Mucosa of descending colon (tissue), 3 donors: ENCODE results near the gene ZC3H14. TPM values are rescaled to one million over a fixed set of nuclear protein-coding genes. Genes with fewer than 3 reads are reported as not detected.

Experiments
- ATAC-seq: fragments of 200-7000 bp; cut with Tn5 transposase; one replicate; pipeline ENCODE4 v1.9.1; 2020; ENCODE audit warnings: mild to moderate bottlenecking, moderate library complexity
- DNase-seq, 3 donors: peaks; one replicate each; pipeline ENCODE4 v3.0.0-alpha.2; 2020
- H3K36me3 ChIP-seq: fragments of 200-600 bp; one replicate; pipeline ENCODE4 v1.8.0; 2021; ENCODE audit warnings: low read depth, mild to moderate bottlenecking
- H3K4me1 ChIP-seq: fragments of 200-600 bp; one replicate; pipeline ENCODE4 v1.8.0; 2021; ENCODE audit warnings: low read depth, mild to moderate bottlenecking
- H3K4me3 ChIP-seq: fragments of 200-600 bp; one replicate; pipeline ENCODE4 v1.8.0; 2021; ENCODE audit warnings: mild to moderate bottlenecking
- H3K9me3 ChIP-seq: fragments of 200-600 bp; one replicate; pipeline ENCODE4 v1.8.0; 2021; ENCODE audit warnings: mild to moderate bottlenecking
- CTCF ChIP-seq: fragments of 200-600 bp; IDR thresholded peaks from one replicate; pipeline ENCODE4 v1.8.0; 2022; ENCODE audit warnings: antibody characterized with exemption, mild to moderate bottlenecking
- intact Hi-C, 2 donors: fragments of 100-400 bp; cut with DNase I in 1 of 2; cut with micrococcal nuclease in 1 of 2; formaldehyde crosslinking; loops; one replicate each; pipeline versions ENCODE4 v1.11.0 to v1.11.1; 2022; cut with DNase I, micrococcal nuclease
- total RNA-seq, 3 donors: library from RNA; stranded (reverse); fragmentation: NEBNext Ultra II Directional in 2 of 3; extraction: Animal tissue kit (Norgen Biotek cat#: 25700) in 2 of 3; gene quantifications; one replicate each; pipeline versions ENCODE4 v1.2.1 to v1.2.4, GENCODE V29; 2021 to 2023
- donor health status: DM: no; HTN: no; CAD: no; lungs with moderate emphysema.
- donor health status: DM: no; HTN: no; CAD: no.
- donor health status: DM: no; HTN: yes; CAD: no.

ZC3H14 gene
- total RNA-seq, 3 donors from 2014 or later = 55.9 to 72.9 (median 70.7) TPM

GRCh38 chr14:88588081-88588480 is 25.2 kb downstream of the ZC3H14 start:
- Histone ChIP-seq H3K9me3 (no peaks in the 10 kb centered on the region), H3K4me1 (peaks cover 3% of the 10 kb centered on the region), H3K4me3 (no peak overlapping the region), H3K36me3 (no peaks in the 10 kb centered on the region)
- no peak for ATAC-seq
- TF ChIP-seq CTCF = no peak
- no peak for DNase-seq
- intact Hi-C loops = no loop called here

- H3K36me3 ChIP-seq = no peaks in the 10 kb centered on the region
- no peak for ATAC-seq
Measured at GRCh38 chr14:88590173-88590572, 27.3 kb downstream of the ZC3H14 start.

GRCh38 chr14:88592031-88592430 is 29.2 kb downstream of the ZC3H14 start:
- no peaks in the 10 kb centered on the region for H3K36me3 ChIP-seq
- intact Hi-C loops = no loop called here
- no peak for DNase-seq

More at GRCh38 chr14:88590173-88590572, 27.3 kb downstream of the ZC3H14 start:
- no peak for TF ChIP-seq CTCF
- Histone ChIP-seq H3K4me1 (peaks cover 3% of the 10 kb centered on the region), H3K9me3 (no peaks in the 10 kb centered on the region), H3K4me3 (no peak overlapping the region)
- no peak for DNase-seq
- intact Hi-C loops = no loop called here

GRCh38 chr14:88597038-88597437 is 34.2 kb downstream of the ZC3H14 start:
- Histone ChIP-seq H3K36me3 (no peaks in the 10 kb centered on the region), H3K4me1 (no peaks in the 10 kb centered on the region), H3K4me3 (no peak overlapping the region), H3K9me3 (no peaks in the 10 kb centered on the region)
- intact Hi-C loops = no loop called here
- DNase-seq (no peak), ATAC-seq (no peak)
- TF ChIP-seq CTCF = no peak

More at GRCh38 chr14:88592031-88592430, 29.2 kb downstream of the ZC3H14 start:
- TF ChIP-seq CTCF = no peak
- no peak for ATAC-seq
- no peaks in the 10 kb centered on the region for H3K9me3 ChIP-seq
- no peak overlapping the region for H3K4me3 ChIP-seq
- peaks cover 3% of the 10 kb centered on the region for H3K4me1 ChIP-seq

- Histone ChIP-seq H3K36me3 (no peaks in the 10 kb centered on the region), H3K4me3 (no peak overlapping the region), H3K4me1 (no peaks in the 10 kb centered on the region), H3K9me3 (no peaks in the 10 kb centered on the region)
- ATAC-seq (no peak), DNase-seq (no peak)
- TF ChIP-seq CTCF = no peak
- intact Hi-C loops = no loop called here
Measured at GRCh38 chr14:88597601-88598000, 34.8 kb downstream of the ZC3H14 start.

GRCh38 chr14:88598097-88598675 is 35.3 kb downstream of the ZC3H14 start:
- no peaks in the 10 kb centered on the region for H3K36me3 ChIP-seq
- no peak for DNase-seq
- intact Hi-C loops = no loop called here
- no peaks in the 10 kb centered on the region for H3K9me3 ChIP-seq
- no peaks in the 10 kb centered on the region for H3K4me1 ChIP-seq
- ATAC-seq = no peak
- TF ChIP-seq CTCF = no peak
- no peak overlapping the region for H3K4me3 ChIP-seq
